ENCODE results near the gene RANBP6.

The RANBP6 gene

GRCh38 chr9:6007058-6007769, 8.2 kb downstream of the RANBP6 start:
- in situ Hi-C loops (cut with MboI; ENCODE audit: low sequenced_read_pairs) = no loop called here

DNA sequence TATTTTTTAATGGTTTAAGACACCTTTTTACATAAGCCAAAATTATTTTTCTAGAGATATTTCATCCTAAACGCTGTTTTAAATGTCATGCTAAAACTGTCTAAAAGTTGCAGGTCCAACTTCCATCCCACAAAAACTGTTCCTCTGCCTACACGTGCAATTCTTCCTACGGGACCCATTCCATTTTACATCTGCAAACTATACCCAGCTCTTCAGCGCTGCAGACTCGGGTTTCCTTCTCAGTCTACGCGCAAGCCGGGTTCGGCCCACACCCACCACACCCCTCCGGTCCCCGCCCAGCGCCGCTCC, 8.7 kb downstream of the RANBP6 start:
- in situ Hi-C loops (cut with MboI; ENCODE audit: low sequenced_read_pairs) = no loop called here

DNA sequence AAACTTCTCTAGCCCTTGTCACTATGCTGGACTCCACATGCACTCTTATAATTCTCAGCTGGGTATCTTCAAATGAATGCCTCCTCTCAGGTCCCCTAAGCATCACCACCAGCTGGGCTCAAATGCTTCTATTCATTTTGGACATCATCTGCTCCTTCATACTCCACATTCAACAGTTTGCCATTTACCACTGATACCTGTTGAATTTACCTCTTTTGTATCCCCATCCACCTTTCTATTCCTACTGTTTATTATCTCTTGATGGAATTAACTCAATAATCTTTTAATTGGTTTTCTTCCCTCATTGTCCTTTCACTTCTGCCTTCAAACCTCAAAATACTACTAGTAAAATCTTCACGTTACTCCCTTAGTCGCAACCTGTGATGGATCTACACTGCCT, 14.5 kb downstream of the RANBP6 start:
- in situ Hi-C loops (cut with MboI; ENCODE audit: low sequenced_read_pairs) = no loop called here

DNA sequence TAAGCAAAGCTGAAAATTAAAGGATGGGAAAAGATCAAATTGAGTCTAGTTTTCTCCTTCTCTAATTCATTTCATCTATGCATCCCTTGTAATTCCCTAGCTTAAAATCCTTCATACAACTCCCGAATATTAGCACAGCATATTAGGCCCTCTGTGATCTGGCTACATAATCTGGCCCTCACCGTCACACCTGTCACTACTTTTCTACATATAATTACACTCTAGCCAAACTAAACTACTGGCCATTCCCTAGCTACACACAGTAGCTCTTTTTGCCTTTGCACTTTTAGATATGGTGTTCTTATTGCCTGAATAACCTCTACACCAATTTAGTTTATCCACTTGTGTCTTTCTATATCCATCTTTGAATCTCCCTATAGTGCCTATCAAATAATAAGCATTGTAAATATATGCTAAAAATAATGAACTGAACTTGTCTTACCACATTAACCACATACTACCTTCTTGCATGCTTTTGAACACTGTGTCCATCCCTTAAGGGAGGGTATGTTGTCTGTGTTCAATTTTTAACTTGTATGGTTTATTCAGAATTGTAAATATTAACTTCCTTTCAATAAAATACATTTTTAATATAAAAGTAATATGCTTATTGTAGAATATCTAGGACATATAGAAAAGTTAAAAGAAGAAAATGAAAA, 15.9 kb downstream of the RANBP6 start:
- in situ Hi-C loops (cut with MboI; ENCODE audit: low sequenced_read_pairs) = no loop called here

DNA sequence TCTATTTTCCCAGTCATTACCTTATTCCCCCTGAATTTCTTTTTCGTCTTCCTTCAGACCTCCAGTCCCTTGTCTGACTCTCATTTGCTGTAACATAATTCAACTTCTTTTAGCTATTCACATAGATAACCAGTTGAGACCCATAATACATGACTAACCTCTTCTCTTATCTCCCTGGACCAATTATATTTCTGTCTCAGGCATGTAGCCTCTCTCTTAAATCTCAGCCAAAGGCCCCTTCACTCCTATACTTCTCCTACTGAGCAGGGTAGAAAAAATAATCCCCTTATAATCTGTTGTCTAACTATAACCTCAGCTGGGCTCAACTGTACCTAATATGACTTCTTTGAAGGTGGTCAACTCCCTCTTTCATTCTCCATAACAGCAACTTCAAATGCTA, 20.9 kb downstream of the RANBP6 start:
- in situ Hi-C loops (cut with MboI; ENCODE audit: low sequenced_read_pairs) = no loop called here

- in situ Hi-C loops (cut with MboI; ENCODE audit: low sequenced_read_pairs) = no loop called here
Observed at GRCh38 chr9:5988265-5988664, 27.2 kb downstream of the RANBP6 start.

DNA sequence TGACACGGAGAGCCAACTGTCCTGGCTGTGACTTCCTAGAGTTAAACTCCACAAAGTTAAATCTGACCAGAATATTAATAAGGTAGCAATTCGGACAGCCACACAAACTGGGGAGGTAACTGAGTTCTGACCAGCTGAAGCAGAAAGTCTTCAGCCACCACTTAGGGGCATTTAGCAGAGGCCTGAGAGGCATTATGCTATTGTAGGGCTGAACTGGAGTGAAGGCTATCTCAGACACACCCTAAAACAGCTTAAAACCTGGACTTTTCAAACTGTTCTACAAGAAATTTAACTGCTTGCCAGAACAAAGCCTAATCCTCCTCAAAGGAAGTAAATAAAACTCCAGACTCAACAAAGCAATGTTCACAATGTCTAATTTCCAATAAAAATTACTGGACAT, 32.4 kb downstream of the RANBP6 start:
- in situ Hi-C loops (cut with MboI; ENCODE audit: low sequenced_read_pairs) = no loop called here

DNA sequence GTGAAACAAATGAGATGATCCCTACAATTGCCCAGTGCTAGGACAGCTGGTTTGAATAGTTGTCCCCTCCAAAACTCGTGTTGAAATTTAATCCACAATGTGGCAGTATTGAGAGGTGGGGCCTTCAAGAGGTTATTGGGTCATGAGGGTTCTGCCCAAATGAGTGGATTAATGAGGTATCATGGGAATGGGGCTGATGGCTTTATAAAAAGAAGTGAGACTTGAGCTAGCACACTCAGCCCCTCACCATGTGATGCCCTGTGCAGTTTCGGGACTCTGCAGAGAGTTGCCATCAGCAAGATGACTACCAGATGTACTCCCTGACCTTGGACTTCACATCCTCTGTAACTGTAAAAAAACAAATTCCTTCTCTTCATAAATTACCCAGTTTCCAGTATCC, 33.1 kb downstream of the RANBP6 start:
- in situ Hi-C loops (cut with MboI; ENCODE audit: low sequenced_read_pairs) = no loop called here

DNA sequence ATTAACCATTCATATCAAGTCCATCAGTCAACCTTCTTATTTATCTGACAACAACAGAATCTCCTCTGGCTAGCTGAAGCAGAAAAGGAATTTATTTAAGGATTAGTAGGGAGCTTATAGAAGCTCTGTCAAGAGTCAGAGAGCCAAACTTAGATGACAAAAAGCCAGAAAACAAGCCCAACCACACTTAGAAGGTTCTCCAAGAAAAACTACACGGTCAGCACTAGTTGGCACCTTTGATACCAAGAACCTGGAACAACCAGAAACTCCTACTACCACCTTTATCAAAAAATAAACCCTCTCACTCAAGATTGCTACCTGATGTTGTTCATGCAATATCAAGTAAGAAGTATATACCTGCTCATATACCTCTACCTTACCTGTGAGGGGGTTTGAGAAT, 36.9 kb downstream of the RANBP6 start:
- in situ Hi-C loops (cut with MboI; ENCODE audit: low sequenced_read_pairs) = no loop called here

- in situ Hi-C loops (cut with MboI; ENCODE audit: low sequenced_read_pairs) = no loop called here
Observed at GRCh38 chr9:5976674-5977397, 38.6 kb downstream of the RANBP6 start.

- in situ Hi-C loops (cut with MboI; ENCODE audit: low sequenced_read_pairs) = no loop called here
Observed at GRCh38 chr9:5971740-5972139, 43.7 kb downstream of the RANBP6 start.

Measured in HL-60/S4 treated with phorbol 12-myristate 13-acetate at 8.2 ng/mL for 4 days and 3 days (cell line).